GM13977 (cell line): ENCODE measurements around the gene C2CD5.

Experiments used
- DNase-seq: peaks from one replicate; pipeline ENCODE4 v3.0.0; 2012; ENCODE audit warnings: low spot score
- CTCF ChIP-seq: IDR thresholded peaks from 2 replicates; pipeline ENCODE4 v1.5.1; 2012; ENCODE audit warnings: mild to moderate bottlenecking, control low read depth; ENCODE audit not compliant: insufficient read depth; ENCODE audit errors: extremely low read depth, missing control alignments
- in situ Hi-C: fragments of 300-500 bp; cut with MboI; formaldehyde crosslinking; loops from one replicate; pipeline ENCODE4 v1.12.0; 2022; ENCODE audit warnings: low sequenced_read_pairs, low pct_unique_long_range_greater_than_20kb, mixed read lengths, inconsistent platforms; ENCODE audit not compliant: unreplicated experiment

The C2CD5 gene

GRCh38 chr12:22535478-22535877, 8.9 kb downstream of the C2CD5 start:
- in situ Hi-C loops: no loop called here
- TF ChIP-seq CTCF: no peak

GRCh38 chr12:22535038-22535437, 9.3 kb downstream of the C2CD5 start:
- no peak for DNase-seq
- in situ Hi-C loops: no loop called here
- TF ChIP-seq CTCF: no peak

More at GRCh38 chr12:22535478-22535877, 8.9 kb downstream of the C2CD5 start:
- no peak for DNase-seq

GRCh38 chr12:22533155-22533554, 11.2 kb downstream of the C2CD5 start:
- no peak for TF ChIP-seq CTCF
- in situ Hi-C loops: no loop called here
- no peak for DNase-seq

GRCh38 chr12:22532317-22532716, 12.0 kb downstream of the C2CD5 start:
- DNase-seq: no peak
- in situ Hi-C loops: no loop called here
- no peak for TF ChIP-seq CTCF

- in situ Hi-C loops: no loop called here
- TF ChIP-seq CTCF: no peak
- no peak for DNase-seq
Measured at GRCh38 chr12:22531205-22531604, 13.1 kb downstream of the C2CD5 start.

GRCh38 chr12:22529281-22530060, 14.9 kb downstream of the C2CD5 start:
- DNase-seq: no peak
- in situ Hi-C loops: no loop called here
- TF ChIP-seq CTCF: peak; percentile 40

GRCh38 chr12:22527999-22528398, 16.3 kb downstream of the C2CD5 start:
- TF ChIP-seq CTCF: no peak
- in situ Hi-C loops: no loop called here
- no peak for DNase-seq
